Measurements from ENCODE around the gene TRIM33.
A peak's percentile ranks its signal among the peaks of the same experiment; 100 is the strongest.

The TRIM33 gene

GRCh38 chr1:114540272-114540671, 29.3 kb upstream of the TRIM33 start:
- Histone ChIP-seq H3K4me1 (ENCODE audit: control insufficient read depth, insufficient read depth, low read length) (no peaks in the 10 kb centered on the region), H3K4me3 (ENCODE audit: low read depth, low read length) (no peak overlapping the region), H3K27me3 (ENCODE audit: control insufficient read depth, insufficient read depth, low read length) (no peaks in the 10 kb centered on the region), H3K9ac (ENCODE audit: low read depth, low read length) (no peak overlapping the region), H3K36me3 (ENCODE audit: control insufficient read depth, insufficient read depth, low read length) (no peaks in the 10 kb centered on the region), H3K9me3 (ENCODE audit: control insufficient read depth, insufficient read depth, low read length) (no peaks in the 10 kb centered on the region)

- H3K9ac ChIP-seq (ENCODE audit: low read depth, low read length), result no peak overlapping the region
- no peaks in the 10 kb centered on the region for H3K27me3 ChIP-seq (ENCODE audit: control insufficient read depth, insufficient read depth, low read length)
- H3K4me1 ChIP-seq (ENCODE audit: control insufficient read depth, insufficient read depth, low read length), result no peaks in the 10 kb centered on the region
- H3K36me3 ChIP-seq (ENCODE audit: control insufficient read depth, insufficient read depth, low read length), result no peaks in the 10 kb centered on the region
- H3K4me3 ChIP-seq (ENCODE audit: low read depth, low read length), result no peak overlapping the region
- no peaks in the 10 kb centered on the region for H3K9me3 ChIP-seq (ENCODE audit: control insufficient read depth, insufficient read depth, low read length)
Measured at GRCh38 chr1:114536043-114536442, 25.0 kb upstream of the TRIM33 start.

- H3K9ac ChIP-seq (ENCODE audit: low read depth, low read length), result no peak overlapping the region
- no peaks in the 10 kb centered on the region for H3K4me1 ChIP-seq (ENCODE audit: control insufficient read depth, insufficient read depth, low read length)
- no peak overlapping the region for H3K4me3 ChIP-seq (ENCODE audit: low read depth, low read length)
- no peaks in the 10 kb centered on the region for H3K36me3 ChIP-seq (ENCODE audit: control insufficient read depth, insufficient read depth, low read length)
- no peaks in the 10 kb centered on the region for H3K9me3 ChIP-seq (ENCODE audit: control insufficient read depth, insufficient read depth, low read length)
- H3K27me3 ChIP-seq (ENCODE audit: control insufficient read depth, insufficient read depth, low read length), result no peaks in the 10 kb centered on the region
Measured at GRCh38 chr1:114535401-114535800, 24.4 kb upstream of the TRIM33 start.

DNA sequence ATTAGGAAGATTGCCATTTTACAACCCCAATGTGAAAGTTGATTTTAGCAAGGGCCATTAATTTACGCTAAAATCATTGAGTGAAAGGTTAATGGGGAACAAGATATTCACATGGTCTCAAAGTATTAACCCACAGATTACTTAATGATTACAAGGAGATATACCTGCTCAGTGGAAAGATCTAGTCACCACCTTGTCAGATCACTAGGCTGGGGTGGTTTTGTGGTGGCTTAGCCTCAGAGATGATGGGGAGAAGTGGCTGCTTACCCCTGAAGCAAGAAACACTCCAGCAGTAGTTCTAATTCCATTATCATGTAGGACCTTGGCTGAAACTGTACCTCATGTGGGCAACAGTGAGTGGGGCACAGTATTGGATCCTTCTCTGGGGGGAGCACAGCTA, 20.1 kb upstream of the TRIM33 start:
- Histone ChIP-seq H3K4me3 (ENCODE audit: low read depth, low read length) (no peak overlapping the region), H3K9ac (ENCODE audit: low read depth, low read length) (no peak overlapping the region), H3K27me3 (ENCODE audit: control insufficient read depth, insufficient read depth, low read length) (no peaks in the 10 kb centered on the region), H3K36me3 (ENCODE audit: control insufficient read depth, insufficient read depth, low read length) (no peaks in the 10 kb centered on the region), H3K4me1 (ENCODE audit: control insufficient read depth, insufficient read depth, low read length) (no peaks in the 10 kb centered on the region), H3K9me3 (ENCODE audit: control insufficient read depth, insufficient read depth, low read length) (no peaks in the 10 kb centered on the region)

GRCh38 chr1:114530224-114530623, 19.2 kb upstream of the TRIM33 start:
- H3K9me3 ChIP-seq (ENCODE audit: control insufficient read depth, insufficient read depth, low read length), result no peaks in the 10 kb centered on the region
- H3K4me1 ChIP-seq (ENCODE audit: control insufficient read depth, insufficient read depth, low read length), result no peaks in the 10 kb centered on the region
- H3K36me3 ChIP-seq (ENCODE audit: control insufficient read depth, insufficient read depth, low read length), result no peaks in the 10 kb centered on the region
- H3K9ac ChIP-seq (ENCODE audit: low read depth, low read length), result no peak overlapping the region
- H3K4me3 ChIP-seq (ENCODE audit: low read depth, low read length), result no peak overlapping the region
- no peaks in the 10 kb centered on the region for H3K27me3 ChIP-seq (ENCODE audit: control insufficient read depth, insufficient read depth, low read length)

GRCh38 chr1:114524944-114525343, 13.9 kb upstream of the TRIM33 start:
- no peaks in the 10 kb centered on the region for H3K4me1 ChIP-seq (ENCODE audit: control insufficient read depth, insufficient read depth, low read length)
- H3K4me3 ChIP-seq (ENCODE audit: low read depth, low read length), result no peak overlapping the region
- H3K9ac ChIP-seq (ENCODE audit: low read depth, low read length), result no peak overlapping the region
- no peaks in the 10 kb centered on the region for H3K36me3 ChIP-seq (ENCODE audit: control insufficient read depth, insufficient read depth, low read length)
- no peaks in the 10 kb centered on the region for H3K9me3 ChIP-seq (ENCODE audit: control insufficient read depth, insufficient read depth, low read length)
- no peaks in the 10 kb centered on the region for H3K27me3 ChIP-seq (ENCODE audit: control insufficient read depth, insufficient read depth, low read length)

DNA sequence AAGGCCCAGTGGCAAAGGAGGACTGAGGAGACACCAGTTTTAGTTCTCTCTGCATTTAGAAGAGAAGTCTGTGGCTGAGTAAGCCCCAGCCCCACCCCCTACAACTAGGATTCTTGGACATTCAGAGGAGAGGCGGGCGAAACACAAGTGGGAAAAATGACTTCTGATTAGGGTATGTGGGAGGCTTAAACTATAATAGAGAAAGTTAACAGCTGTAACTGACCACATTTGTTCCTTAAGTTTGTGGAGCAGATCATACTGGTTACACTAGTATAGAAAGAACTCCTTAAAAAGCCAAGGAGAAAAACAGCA, 11.2 kb upstream of the TRIM33 start:
- H3K4me1 ChIP-seq (ENCODE audit: control insufficient read depth, insufficient read depth, low read length), result no peaks in the 10 kb centered on the region
- H3K27me3 ChIP-seq (ENCODE audit: control insufficient read depth, insufficient read depth, low read length), result no peaks in the 10 kb centered on the region
- no peak overlapping the region for H3K9ac ChIP-seq (ENCODE audit: low read depth, low read length)
- H3K9me3 ChIP-seq (ENCODE audit: control insufficient read depth, insufficient read depth, low read length), result no peaks in the 10 kb centered on the region
- H3K4me3 ChIP-seq (ENCODE audit: low read depth, low read length), result no peak overlapping the region
- no peaks in the 10 kb centered on the region for H3K36me3 ChIP-seq (ENCODE audit: control insufficient read depth, insufficient read depth, low read length)

GRCh38 chr1:114521396-114522263, 10.6 kb upstream of the TRIM33 start:
- H3K4me3 ChIP-seq (ENCODE audit: low read depth, low read length), result no peak overlapping the region
- H3K9me3 ChIP-seq (ENCODE audit: control insufficient read depth, insufficient read depth, low read length), result no peaks in the 10 kb centered on the region
- H3K4me1 ChIP-seq (ENCODE audit: control insufficient read depth, insufficient read depth, low read length), result no peaks in the 10 kb centered on the region
- H3K36me3 ChIP-seq (ENCODE audit: control insufficient read depth, insufficient read depth, low read length), result no peaks in the 10 kb centered on the region
- no peak overlapping the region for H3K9ac ChIP-seq (ENCODE audit: low read depth, low read length)
- H3K27me3 ChIP-seq (ENCODE audit: control insufficient read depth, insufficient read depth, low read length), result no peaks in the 10 kb centered on the region

- peaks cover 3% of the 10 kb centered on the region for H3K27me3 ChIP-seq (ENCODE audit: control insufficient read depth, insufficient read depth, low read length)
- H3K4me3 ChIP-seq (ENCODE audit: low read depth, low read length), result no peak overlapping the region
- no peak overlapping the region for H3K9ac ChIP-seq (ENCODE audit: low read depth, low read length)
- H3K9me3 ChIP-seq (ENCODE audit: control insufficient read depth, insufficient read depth, low read length), result no peaks in the 10 kb centered on the region
- H3K36me3 ChIP-seq (ENCODE audit: control insufficient read depth, insufficient read depth, low read length), result no peaks in the 10 kb centered on the region
- no peaks in the 10 kb centered on the region for H3K4me1 ChIP-seq (ENCODE audit: control insufficient read depth, insufficient read depth, low read length)
Measured at GRCh38 chr1:114517348-114517747, 6.3 kb upstream of the TRIM33 start.

- H3K4me3 ChIP-seq (ENCODE audit: low read depth, low read length), result peak overlapping the region; percentile 56
- peaks cover 3% of the 10 kb centered on the region for H3K27me3 ChIP-seq (ENCODE audit: control insufficient read depth, insufficient read depth, low read length)
- no peak overlapping the region for H3K9ac ChIP-seq (ENCODE audit: low read depth, low read length)
- no peaks in the 10 kb centered on the region for H3K4me1 ChIP-seq (ENCODE audit: control insufficient read depth, insufficient read depth, low read length)
- no peaks in the 10 kb centered on the region for H3K9me3 ChIP-seq (ENCODE audit: control insufficient read depth, insufficient read depth, low read length)
- no peaks in the 10 kb centered on the region for H3K36me3 ChIP-seq (ENCODE audit: control insufficient read depth, insufficient read depth, low read length)
Measured at GRCh38 chr1:114512595-114513280, 1.7 kb upstream of the TRIM33 start.

DNA sequence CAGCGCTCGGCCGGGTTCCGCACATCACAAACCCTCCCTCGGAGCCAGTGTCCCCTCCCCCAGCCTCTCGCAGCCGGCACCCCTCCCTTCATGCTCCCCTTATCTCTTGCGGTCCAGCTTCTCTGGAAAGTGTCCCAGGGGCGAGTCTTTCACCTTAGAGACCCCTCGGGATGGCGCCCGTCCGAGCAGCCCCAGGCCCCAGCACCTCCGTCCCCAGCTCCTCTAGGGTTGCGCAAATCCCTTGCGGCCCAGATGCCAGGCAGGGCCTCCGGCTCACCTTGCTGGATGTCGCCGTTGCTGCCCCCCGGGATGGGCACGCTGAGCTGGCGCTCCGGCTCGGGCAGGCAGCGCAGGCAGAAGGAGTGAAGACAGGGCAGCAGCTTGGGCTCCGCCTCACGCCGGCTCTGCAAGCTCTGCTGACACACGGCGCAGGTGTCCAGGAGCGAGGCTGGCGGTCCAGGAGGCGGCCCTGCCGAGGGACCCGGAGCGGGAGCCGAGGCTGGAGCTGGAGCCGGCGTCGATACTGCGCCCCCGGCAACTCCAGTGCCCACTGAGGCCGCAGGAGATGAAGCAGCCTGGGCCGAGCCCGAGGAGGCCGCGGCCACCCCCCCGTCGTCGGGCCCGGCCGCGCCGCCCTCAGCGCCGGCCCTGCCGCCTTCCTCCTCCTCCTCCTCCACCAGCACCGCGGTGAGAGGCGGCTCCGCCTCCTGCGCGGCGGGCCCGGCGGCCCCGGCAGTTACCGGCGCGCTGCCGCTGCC, 550 bp downstream of the TRIM33 start:
- H3K36me3 ChIP-seq (ENCODE audit: control insufficient read depth, insufficient read depth, low read length), result no peaks in the 10 kb centered on the region
- H3K4me3 ChIP-seq (ENCODE audit: low read depth, low read length), result peak overlapping the region; percentile 88
- H3K9me3 ChIP-seq (ENCODE audit: control insufficient read depth, insufficient read depth, low read length), result no peaks in the 10 kb centered on the region
- peaks cover 3% of the 10 kb centered on the region for H3K27me3 ChIP-seq (ENCODE audit: control insufficient read depth, insufficient read depth, low read length)
- peak overlapping the region; percentile 86 for H3K9ac ChIP-seq (ENCODE audit: low read depth, low read length)
- peaks cover 2% of the 10 kb centered on the region for H3K4me1 ChIP-seq (ENCODE audit: control insufficient read depth, insufficient read depth, low read length)

All from iPS-15b (cell line).